HG02943 (cell line): ENCODE data around the gene ALDOB.
"Not testable (repeated sequence)": the region's sequence is repeated elsewhere in the genome, so short reads cannot be mapped to it uniquely, and the experiment has no call there.

Experiments used
- ATAC-seq: cut with Tn5 transposase; IDR thresholded peaks from one replicate; pipeline ENCODE4 v1.9.1; 2021; ENCODE audit warnings: mild to moderate bottlenecking, low read depth, moderate library complexity; ENCODE audit not compliant: unreplicated experiment

Gene ALDOB

DNA sequence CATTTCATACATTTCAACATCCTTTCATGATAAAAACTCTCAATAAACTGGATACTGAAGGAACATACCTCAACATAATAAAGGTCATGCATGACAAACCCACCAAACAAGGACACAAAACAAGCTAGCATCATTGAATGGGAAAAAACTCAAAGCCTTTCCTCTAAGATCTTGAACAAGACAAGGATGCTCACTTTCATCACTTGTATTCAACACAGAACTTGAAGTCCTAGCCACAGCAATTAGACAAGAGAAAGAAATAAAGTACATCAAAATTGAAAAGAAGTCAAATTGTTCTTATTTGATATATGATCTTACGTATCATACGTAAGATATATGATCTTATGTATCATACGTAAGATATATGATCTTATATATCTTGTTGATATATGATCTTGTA is 42.4 kb downstream of the ALDOB start:
- ATAC-seq, result no peak

DNA sequence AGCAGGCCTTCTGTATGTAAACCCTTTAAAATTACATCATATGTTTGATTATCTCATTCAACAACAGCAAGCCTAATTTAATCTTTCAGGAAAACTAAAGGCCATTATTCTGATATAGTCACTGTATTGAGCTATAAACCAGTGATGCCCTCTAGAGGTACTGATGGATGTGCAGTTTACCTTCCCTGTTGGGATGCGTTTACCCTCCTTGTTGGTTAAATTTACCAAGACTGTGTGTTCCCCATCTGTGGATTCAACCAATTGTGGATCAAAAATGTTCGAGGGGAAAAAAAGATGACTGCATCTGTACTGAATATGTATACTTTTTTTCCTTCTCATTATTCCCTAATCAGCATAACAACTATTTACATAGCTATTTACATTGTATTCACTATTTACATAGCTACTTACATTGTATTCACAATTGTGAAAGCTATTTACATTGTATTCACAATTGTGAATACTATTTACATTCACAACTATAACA is 47.0 kb downstream of the ALDOB start:
- no peak for ATAC-seq

DNA sequence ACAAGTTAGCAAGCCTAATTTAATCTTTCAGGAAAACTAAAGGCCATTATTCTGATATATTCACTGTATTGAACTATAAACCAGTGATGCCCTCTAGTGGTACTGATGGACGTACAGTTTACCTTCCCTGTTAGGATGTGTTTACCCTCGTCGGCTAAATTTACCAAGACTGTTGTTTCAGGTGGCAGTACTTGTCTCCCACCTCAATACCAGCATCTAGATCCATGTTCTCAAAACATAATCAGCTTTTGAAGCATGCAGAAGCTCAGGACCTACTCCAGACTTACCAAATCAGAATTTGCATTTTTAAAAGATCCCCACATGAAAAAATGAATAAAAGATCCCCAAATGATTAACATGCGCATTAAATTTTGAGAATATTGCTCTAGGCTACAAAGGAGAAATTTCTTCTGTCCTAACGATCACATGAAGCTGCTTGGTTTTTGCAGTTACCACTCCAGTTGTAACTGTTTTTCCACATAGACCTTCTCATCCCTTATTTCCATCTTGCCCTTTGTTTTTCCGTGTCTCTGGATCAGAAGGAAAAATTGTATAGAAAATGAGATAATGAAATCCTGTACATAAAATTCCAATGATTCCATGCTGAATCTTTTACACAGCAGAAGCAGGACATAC is 47.6 kb downstream of the ALDOB start:
- ATAC-seq, result no peak

DNA sequence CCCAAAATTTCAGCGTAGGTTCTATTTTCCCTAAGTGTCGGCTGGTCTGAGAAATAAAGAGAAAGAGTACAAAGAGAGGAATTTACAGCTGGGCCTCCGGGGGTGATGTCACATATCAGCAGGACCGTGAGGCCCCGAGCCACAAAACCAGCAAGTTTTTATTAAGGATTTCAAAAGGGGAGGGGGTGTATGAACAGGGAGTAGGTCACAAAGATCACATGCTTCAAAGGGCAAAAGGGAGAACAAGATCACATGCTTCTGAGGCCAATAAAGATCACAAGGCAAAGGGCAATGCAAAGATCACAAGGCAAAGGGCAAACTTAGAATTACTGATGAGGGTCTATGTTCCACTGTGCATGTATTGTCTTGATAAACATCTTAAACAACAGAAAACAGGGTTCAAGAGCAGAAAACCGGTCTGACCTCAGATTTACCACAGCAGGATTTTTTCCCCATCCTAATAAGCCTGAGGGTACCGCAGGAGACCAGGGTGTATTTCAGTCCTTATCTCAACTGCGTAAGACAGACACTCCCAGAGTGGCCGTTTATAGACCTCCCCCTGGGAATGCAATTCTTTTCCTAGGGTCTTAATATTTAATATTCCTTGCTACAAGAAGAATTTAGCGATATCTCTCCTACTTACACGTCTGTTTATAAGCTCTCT is 50.6 kb downstream of the ALDOB start, which contains the start of gene BAAT:
Gene BAAT, minus strand, starts transcription at position 134 of the 664 bp plus-strand sequence. CDS start 13,602 bp downstream, outside the sequence.
- not testable (repeated sequence) for ATAC-seq

DNA sequence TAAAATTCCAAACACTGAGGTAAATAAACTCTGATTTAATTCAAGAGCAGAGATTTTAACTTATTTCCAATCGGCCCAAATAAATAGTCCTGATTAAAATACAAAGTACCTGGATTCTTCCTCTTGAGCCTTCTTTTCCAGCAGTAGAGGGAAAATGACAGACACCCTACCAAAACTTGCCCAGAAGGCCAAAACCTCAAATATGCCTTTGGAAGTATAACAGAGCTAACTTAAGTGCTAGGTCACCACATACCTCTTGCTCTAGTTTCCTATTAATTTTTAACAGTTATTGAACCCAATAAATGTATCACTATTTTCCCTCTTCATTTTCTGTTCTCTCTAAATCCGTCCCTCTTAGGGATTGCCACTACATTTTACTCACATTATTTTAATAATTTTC is 52.2 kb downstream of the ALDOB start:
- ATAC-seq, result no peak

DNA sequence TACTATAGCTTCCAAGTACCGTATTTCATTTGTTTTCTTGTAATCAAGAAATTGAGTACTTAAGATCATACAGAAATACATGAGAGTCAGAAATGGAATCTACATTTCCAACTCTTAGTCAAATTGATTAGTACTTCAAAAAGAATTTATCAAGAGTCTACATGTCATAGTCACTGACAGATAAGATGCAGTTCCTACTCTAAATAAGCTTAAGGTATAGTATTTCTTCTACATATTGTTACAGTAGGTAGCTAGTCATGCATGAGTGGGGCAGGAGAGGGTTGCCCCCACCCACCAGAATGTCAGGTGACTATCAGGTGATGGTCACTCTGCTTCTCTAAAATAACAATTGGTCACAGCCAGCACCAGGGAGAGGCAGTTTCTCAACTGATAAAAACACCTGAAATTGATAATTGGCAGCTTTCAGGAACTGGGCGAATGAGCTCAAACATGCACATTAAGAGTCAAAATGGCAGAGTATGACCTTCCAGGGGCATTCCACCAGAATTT is 53.7 kb downstream of the ALDOB start:
- no peak for ATAC-seq

DNA sequence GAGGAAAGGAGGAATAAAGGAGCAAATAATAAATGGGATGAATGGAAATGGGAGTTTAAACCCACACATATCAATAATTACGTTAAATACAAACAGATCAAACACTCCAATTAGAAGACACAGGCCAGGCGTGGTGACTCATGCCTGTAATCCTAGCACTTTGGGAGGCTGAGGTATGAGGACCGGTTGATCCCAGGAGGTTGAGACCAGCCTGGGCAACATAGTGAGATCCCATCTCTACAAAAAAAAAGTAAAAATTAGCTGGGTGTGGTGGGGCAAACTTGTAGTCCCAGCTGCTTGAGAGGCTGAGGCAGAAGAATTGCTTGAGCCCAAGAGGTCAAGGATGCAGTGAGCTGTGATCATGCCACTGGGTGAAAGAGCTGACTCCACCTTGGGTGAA is 54.5 kb downstream of the ALDOB start:
- ATAC-seq, result no peak

DNA sequence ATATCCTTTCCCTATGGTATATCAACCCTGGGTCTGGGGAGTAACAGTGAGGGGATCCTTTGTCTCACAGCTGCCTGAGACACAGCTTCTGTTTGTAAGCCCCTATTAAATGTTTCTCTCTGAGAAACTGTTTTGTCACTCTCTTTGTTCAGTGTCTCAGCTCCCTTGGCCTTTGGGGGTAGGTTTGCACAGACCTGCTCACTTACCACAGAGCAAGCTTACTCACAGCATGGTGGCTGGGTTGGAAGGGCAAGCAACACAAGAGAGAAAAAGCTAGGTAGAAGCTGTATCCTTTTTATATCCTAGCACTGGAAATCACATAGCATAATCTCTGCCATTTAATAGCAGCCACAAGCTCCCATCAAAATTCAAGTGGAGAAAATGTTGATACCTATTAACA is 55.3 kb downstream of the ALDOB start:
- ATAC-seq, result no peak

DNA sequence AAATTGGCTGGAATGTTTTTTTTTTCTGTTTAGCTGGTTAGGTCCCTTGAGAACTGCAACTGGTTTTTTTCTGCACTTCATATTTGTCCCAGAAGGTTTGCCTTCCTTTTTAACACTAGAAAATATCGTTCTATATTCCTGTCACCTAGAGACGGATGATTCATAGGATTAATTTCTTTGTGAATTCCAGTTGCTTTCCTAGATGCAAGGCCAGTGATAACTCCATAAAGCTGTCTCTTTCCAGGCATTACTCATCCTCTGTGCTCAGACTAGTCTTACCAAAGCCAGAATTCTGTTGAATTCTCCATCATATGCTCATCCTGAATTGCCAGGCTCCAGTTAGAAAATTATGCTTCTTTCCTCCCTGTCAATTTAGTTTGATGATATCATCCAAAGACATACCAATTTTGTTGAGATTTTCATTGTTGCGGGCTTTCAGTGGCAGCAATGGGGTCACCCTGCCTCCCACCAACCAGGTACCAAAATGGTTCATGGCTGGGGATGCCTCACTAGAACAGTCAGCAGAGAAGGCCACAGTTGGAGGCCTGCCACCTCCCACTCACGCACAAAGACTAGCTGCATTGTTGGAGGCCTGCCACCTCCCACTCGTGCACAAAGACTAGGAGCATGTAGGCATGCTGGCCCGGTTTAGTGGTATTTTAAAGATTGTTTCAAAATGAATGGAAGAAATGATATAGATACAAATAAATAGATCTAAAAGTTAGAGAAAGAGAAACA is 59.3 kb downstream of the ALDOB start:
- no peak for ATAC-seq

DNA sequence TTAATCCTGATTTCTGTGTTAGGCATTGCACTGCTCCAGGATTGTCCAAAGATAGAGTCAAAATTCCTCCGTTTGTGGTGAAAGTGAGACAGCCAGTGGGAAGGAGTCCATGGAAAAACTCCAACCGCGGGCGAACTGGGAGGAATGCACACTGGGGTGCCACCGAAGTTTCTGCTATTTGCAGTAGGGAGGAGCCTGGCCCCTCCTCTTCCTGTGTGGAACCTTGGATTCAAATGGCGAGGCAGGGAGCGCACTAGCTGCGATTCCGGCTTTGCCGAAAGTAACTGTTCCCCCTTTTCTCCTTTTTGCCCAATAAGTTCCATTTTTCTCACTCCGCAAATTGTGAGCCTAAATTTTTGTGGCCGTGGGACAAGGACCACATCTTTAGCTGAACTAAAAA is 60.0 kb downstream of the ALDOB start:
- ATAC-seq, result no peak

DNA sequence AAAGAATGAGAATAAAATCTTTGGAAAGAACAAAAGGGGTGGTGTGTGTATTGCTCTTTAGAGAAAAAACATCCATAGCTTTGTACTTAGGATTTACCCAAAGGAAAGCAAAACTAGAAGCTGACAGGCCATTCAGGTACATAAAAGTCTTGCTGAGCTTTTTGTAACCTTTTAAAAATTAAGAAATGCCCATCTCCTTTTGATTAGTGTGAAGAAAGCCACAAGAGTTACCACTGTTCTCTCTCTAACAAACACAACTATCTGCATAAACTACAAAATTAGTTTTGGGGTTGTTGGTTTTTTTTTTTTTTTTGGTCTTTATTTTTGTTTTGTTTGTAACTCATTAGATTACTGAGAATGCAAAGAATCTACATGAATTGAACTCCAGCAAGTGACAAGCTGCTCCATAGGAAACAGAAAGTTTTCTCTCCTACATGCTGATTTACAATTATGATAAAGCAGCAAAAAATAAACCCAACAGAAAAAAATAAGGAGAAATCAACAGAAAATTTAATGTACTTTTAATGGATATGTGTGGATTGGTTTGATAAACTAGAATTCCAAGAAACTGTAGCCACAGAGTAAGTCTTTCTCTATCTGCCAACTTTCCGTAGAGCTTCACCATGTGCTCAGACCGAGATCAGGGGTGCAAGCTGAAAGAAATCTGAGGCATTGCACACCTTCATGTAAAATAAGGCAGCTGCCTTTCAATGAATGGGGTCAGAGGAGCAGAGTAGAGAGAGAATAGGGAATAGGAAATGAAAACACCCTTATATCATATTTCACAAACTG is 63.1 kb downstream of the ALDOB start:
- ATAC-seq, result no peak

DNA sequence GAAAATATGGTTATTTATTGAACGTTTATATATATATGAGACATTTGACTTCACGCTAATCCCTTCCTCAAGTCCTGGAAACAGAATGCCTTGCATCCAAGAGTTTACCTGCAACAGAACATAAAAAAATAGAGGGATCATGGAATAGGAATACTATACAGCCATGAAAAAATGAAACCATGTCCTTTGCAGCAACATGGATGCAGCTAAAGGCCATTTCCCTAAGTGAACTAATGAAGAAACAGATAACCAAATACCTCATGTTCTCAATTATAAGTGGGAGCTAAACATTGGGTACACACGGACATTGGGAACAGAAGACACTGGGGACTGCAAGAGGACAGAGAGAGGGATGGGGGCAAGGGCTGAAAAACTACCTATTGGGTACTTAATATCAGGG is 63.8 kb downstream of the ALDOB start:
- ATAC-seq, result no peak
